GM10248 (cell line): ENCODE data around the gene IFI44L.

Experiments
- CTCF ChIA-PET: fragments of 300-600 bp; sonication (Branson Sonifier 250); formaldehyde crosslinking; extraction: SDS; loops from one replicate; lab custom pipeline; 2021; ENCODE audit warnings: antibody characterized with exemption; lab: Yijun Ruan, JAX
- POLR2A ChIA-PET: fragments of 350-650 bp; sonication (Branson Sonifier 250); formaldehyde crosslinking; extraction: SDS; loops from one replicate; lab custom pipeline; 2020; ENCODE audit warnings: antibody characterized with exemption; lab: Yijun Ruan, JAX
- DNase-seq: peaks from one replicate; pipeline ENCODE4 v3.0.0; 2012; ENCODE audit errors: extremely low spot score
- CTCF ChIP-seq: IDR thresholded peaks from 2 replicates; pipeline ENCODE4 v1.5.1; 2012; ENCODE audit warnings: mild to moderate bottlenecking, low read depth; ENCODE audit errors: extremely low read depth, missing control alignments, control extremely low read depth

IFI44L gene

GRCh38 chr1:78619803-78620579 is at the start of gene IFI44L:
IFI44L (plus strand) TSS chr1:78620448; CDS start chr1:78627916, 7,468 bp downstream.
- CTCF ChIA-PET, result interaction anchor here (1.0 to 1.8 kb wide), 7 partner anchors 12 to 58 kb away, joined by 3 to 8 read pairs (median 7); partner anchors contain the start of gene IFI44
- no peak for DNase-seq
- POLR2A ChIA-PET, result no interaction called here
- no peak for TF ChIP-seq CTCF

- ChIA-PET CTCF (no interaction called here), POLR2A (no interaction called here)
- no peak for DNase-seq
- no peak for TF ChIP-seq CTCF
These were observed 49.7 kb upstream of the IFI44L start for GRCh38 chr1:78570539-78570938.

- no peak for DNase-seq
These were observed 42.8 kb upstream of the IFI44L start for GRCh38 chr1:78577257-78578100.

GRCh38 chr1:78586572-78586971 is 33.7 kb upstream of the IFI44L start:
- POLR2A ChIA-PET, result no interaction called here
- no peak for DNase-seq
- CTCF ChIA-PET, result no interaction called here
- TF ChIP-seq CTCF, result no peak

More at GRCh38 chr1:78577257-78578100, 42.8 kb upstream of the IFI44L start:
- ChIA-PET CTCF (interaction anchor here (1.5 kb wide), 1 partner anchor 31 kb away, joined by 3 read pairs; no protein-coding TSS in a partner anchor), POLR2A (no interaction called here)
- no peak for TF ChIP-seq CTCF

GRCh38 chr1:78587211-78587610 is 33.0 kb upstream of the IFI44L start:
- no peak for DNase-seq
- CTCF ChIA-PET, result interaction anchor here (1.3 kb wide), 1 partner anchor 10 kb away, joined by 3 read pairs; no protein-coding TSS in a partner anchor
- POLR2A ChIA-PET, result no interaction called here

More at GRCh38 chr1:78587211-78587610, 33.0 kb upstream of the IFI44L start:
- no peak for TF ChIP-seq CTCF
